Stimulated activated CD8-positive, alpha-beta memory T cell treated with anti-CD3 and anti-CD28 coated beads, Interleukin-7, amount 100 ng/mL, for 48 hours (primary cell): ENCODE results near the gene SLC16A1.
A peak's percentile ranks its signal among the peaks of the same experiment; 100 is the strongest.
"Not testable (repeated sequence)": the region's sequence is repeated elsewhere in the genome, so short reads cannot be mapped to it uniquely, and the experiment has no call there.

Source experiments
- DNase-seq, 2 donors: peaks; one replicate each; pipeline ENCODE4 v3.0.0-alpha.2; 2020; ENCODE audit warnings: low read depth in 1 of 2; ENCODE audit errors: extremely low read depth in 1 of 2

SLC16A1 gene

GRCh38 chr1:112955773-112956543, at the start of gene SLC16A1:
Gene SLC16A1, minus strand, starts transcription at chr1:112956196. Its CDS starts 26,888 bp downstream, at chr1:112929308.
- DNase-seq = peak; percentile 83 to 84

GRCh38 chr1:113003751-113004690, 48.0 kb upstream of the SLC16A1 start:
- no peak for DNase-seq

GRCh38 chr1:113002297-113002696, 46.3 kb upstream of the SLC16A1 start:
- no peak for DNase-seq

GRCh38 chr1:112998592-112999235, 42.7 kb upstream of the SLC16A1 start:
- DNase-seq = no peak

GRCh38 chr1:112997781-112998180, 41.8 kb upstream of the SLC16A1 start:
- DNase-seq = no peak

GRCh38 chr1:112995890-112996289, 39.9 kb upstream of the SLC16A1 start:
- no peak for DNase-seq

GRCh38 chr1:112995021-112995420, 39.0 kb upstream of the SLC16A1 start:
- not testable (repeated sequence) for DNase-seq

GRCh38 chr1:112992780-112993179, 36.8 kb upstream of the SLC16A1 start:
- no peak for DNase-seq

- no peak for DNase-seq
Measured at GRCh38 chr1:112991402-112992120, 35.6 kb upstream of the SLC16A1 start.

GRCh38 chr1:112990271-112990670, 34.3 kb upstream of the SLC16A1 start:
- no peak for DNase-seq

- no peak for DNase-seq
Measured at GRCh38 chr1:112988367-112988766, 32.4 kb upstream of the SLC16A1 start.

GRCh38 chr1:112985123-112985522, 29.1 kb upstream of the SLC16A1 start:
- no peak for DNase-seq

GRCh38 chr1:112983537-112984131, 27.6 kb upstream of the SLC16A1 start:
- no peak for DNase-seq

- DNase-seq = no peak
Measured at GRCh38 chr1:112982853-112983536, 27.0 kb upstream of the SLC16A1 start.

- no peak for DNase-seq
Measured at GRCh38 chr1:112982328-112982727, 26.3 kb upstream of the SLC16A1 start.

GRCh38 chr1:112981834-112982233, 25.8 kb upstream of the SLC16A1 start:
- not testable (repeated sequence) for DNase-seq

- no peak for DNase-seq
Measured at GRCh38 chr1:112981426-112981825, 25.4 kb upstream of the SLC16A1 start.

GRCh38 chr1:112975336-112975735, 19.3 kb upstream of the SLC16A1 start:
- no peak for DNase-seq

GRCh38 chr1:112974646-112975045, 18.6 kb upstream of the SLC16A1 start:
- DNase-seq = no peak

GRCh38 chr1:112973788-112974187, 17.8 kb upstream of the SLC16A1 start:
- DNase-seq = no peak
